ENCODE measurements around the gene NRXN2.

DNA sequence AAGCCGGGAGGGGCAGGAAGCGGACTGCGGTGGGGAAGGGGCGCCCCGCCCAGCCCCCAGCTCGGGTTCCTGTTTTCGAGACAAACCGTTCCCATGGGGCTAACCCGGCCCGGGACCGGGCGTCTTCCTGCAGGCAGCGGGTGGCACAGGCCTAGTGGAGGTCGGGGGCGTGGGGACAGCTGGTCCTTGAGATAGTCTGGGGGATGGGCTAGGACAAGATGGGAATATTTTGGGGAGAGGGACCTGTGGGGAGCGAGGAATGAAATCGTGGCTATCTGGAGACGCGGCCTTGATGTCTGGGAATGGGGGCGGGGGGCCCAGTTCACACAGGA is 22.2 kb upstream of the NRXN2 start:
- TF ChIP-seq, protein P1, sequence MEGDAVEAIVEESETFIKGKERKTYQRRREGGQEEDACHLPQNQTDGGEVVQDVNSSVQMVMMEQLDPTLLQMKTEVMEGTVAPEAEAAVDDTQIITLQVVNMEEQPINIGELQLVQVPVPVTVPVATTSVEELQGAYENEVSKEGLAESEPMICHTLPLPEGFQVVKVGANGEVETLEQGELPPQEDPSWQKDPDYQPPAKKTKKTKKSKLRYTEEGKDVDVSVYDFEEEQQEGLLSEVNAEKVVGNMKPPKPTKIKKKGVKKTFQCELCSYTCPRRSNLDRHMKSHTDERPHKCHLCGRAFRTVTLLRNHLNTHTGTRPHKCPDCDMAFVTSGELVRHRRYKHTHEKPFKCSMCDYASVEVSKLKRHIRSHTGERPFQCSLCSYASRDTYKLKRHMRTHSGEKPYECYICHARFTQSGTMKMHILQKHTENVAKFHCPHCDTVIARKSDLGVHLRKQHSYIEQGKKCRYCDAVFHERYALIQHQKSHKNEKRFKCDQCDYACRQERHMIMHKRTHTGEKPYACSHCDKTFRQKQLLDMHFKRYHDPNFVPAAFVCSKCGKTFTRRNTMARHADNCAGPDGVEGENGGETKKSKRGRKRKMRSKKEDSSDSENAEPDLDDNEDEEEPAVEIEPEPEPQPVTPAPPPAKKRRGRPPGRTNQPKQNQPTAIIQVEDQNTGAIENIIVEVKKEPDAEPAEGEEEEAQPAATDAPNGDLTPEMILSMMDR (IDR thresholded peaks at IDR 0.05) = no peak
- TF ChIP-seq POLR2AphosphoS5 (IDR thresholded peaks at IDR 0.05) = no peak
